OCI-LY3 (cell line): ENCODE results near the gene LCNL1.

Experiments
- H2AFZ ChIP-seq: fragments of 200-600, 300-600 bp; shearing (Covaris generic); 2 replicates; pipeline ENCODE4 v1.6.0; 2014; ENCODE audit warnings: antibody characterized with exemption, low read depth, low read length
- H3K27ac ChIP-seq: fragments of 200-600, 300-600 bp; sonication (generic); 2 replicates; pipeline ENCODE4 v1.5.1; 2014; ENCODE audit warnings: mild to moderate bottlenecking, low read length, moderate library complexity, mixed read lengths
- H3K27me3 ChIP-seq: fragments of 200-600, 300-600 bp; sonication (generic); 2 replicates; pipeline ENCODE4 v1.6.1; 2014; ENCODE audit warnings: low read depth, low read length, mixed read lengths
- H3K36me3 ChIP-seq: fragments of 200-600, 300-600 bp; sonication (generic); replicated peaks from 2 replicates; pipeline ENCODE3; 2014; ENCODE audit warnings: low read depth, low read length, mixed read lengths
- H3K4me1 ChIP-seq: fragments of 300-600, 200-600 bp; sonication (generic); 2 replicates; pipeline ENCODE4 v1.6.1; 2014; ENCODE audit warnings: low read length, mixed read lengths
- H3K4me2 ChIP-seq: fragments of 200-600, 300-600 bp; sonication (generic); 2 replicates; pipeline ENCODE4 v1.6.1; 2014; ENCODE audit warnings: low read length, mixed read lengths
- H3K4me3 ChIP-seq: fragments of 300-600, 200-600 bp; sonication (generic); 2 replicates; pipeline ENCODE4 v1.5.1; 2014; ENCODE audit warnings: antibody characterized with exemption, mild to moderate bottlenecking, low read length, moderate library complexity
- H3K79me2 ChIP-seq: fragments of 300-600, 200-600 bp; shearing (Covaris generic); 2 replicates; pipeline ENCODE4 v1.6.1; 2014; ENCODE audit warnings: mild to moderate bottlenecking, low read length, mixed read lengths
- H3K9ac ChIP-seq: fragments of 300-600, 200-600 bp; shearing (Covaris generic); 2 replicates; pipeline ENCODE4 v1.6.0; 2014; ENCODE audit warnings: mild to moderate bottlenecking, low read length, moderate library complexity
- H3K9me3 ChIP-seq: fragments of 200-600, 300-600 bp; shearing (Covaris generic); 2 replicates; pipeline ENCODE4 v1.6.1; 2014; ENCODE audit warnings: low read length, mixed read lengths; ENCODE audit not compliant: insufficient read depth
- H4K20me1 ChIP-seq: fragments of 200-600, 300-600 bp; sonication (generic); 2 replicates; pipeline ENCODE4 v1.6.1; 2016; ENCODE audit warnings: low read length, mixed read lengths; ENCODE audit not compliant: insufficient read depth
- CTCF ChIP-seq: fragments of 200-600, 300-600 bp; sonication (generic); IDR thresholded peaks from 2 replicates; pipeline ENCODE4 v1.5.1; 2014; ENCODE audit warnings: antibody characterized with exemption, low read length, low read depth
- EZH2phosphoT487 ChIP-seq: fragments of 200-600 bp; shearing (Covaris generic); IDR thresholded peaks from 2 replicates; pipeline ENCODE4 v1.6.1; 2018; ENCODE audit warnings: antibody characterized with exemption, mixed run types, low read depth

The LCNL1 gene

GRCh38 chr9:137009938-137010732 lies 27.3 kb downstream of the LCNL1 start:
- Histone ChIP-seq H4K20me1 (no peaks in the 10 kb centered on the region), H2AFZ (no peak overlapping the region), H3K36me3 (no peaks in the 10 kb centered on the region), H3K27me3 (no peaks in the 10 kb centered on the region), H3K9ac (no peak overlapping the region), H3K4me3 (no peak overlapping the region), H3K27ac (no peak overlapping the region), H3K79me2 (no peaks in the 10 kb centered on the region), H3K4me1 (no peaks in the 10 kb centered on the region), H3K9me3 (no peaks in the 10 kb centered on the region), H3K4me2 (no peak overlapping the region)
- no peak for TF ChIP-seq CTCF
- TF ChIP-seq EZH2phosphoT487, result no peak

- Histone ChIP-seq H3K4me2 (no peak overlapping the region), H3K9ac (no peak overlapping the region), H3K4me1 (no peaks in the 10 kb centered on the region), H3K27ac (no peak overlapping the region), H3K79me2 (no peaks in the 10 kb centered on the region), H4K20me1 (no peaks in the 10 kb centered on the region), H2AFZ (no peak overlapping the region), H3K4me3 (no peak overlapping the region), H3K36me3 (no peaks in the 10 kb centered on the region), H3K9me3 (no peaks in the 10 kb centered on the region), H3K27me3 (no peaks in the 10 kb centered on the region)
- no peak for TF ChIP-seq CTCF
- no peak for TF ChIP-seq EZH2phosphoT487
Measured at GRCh38 chr9:137011156-137011555, 28.4 kb downstream of the LCNL1 start.

GRCh38 chr9:137011907-137012675 lies 29.3 kb downstream of the LCNL1 start:
- H3K4me2 ChIP-seq, result no peak overlapping the region

More at GRCh38 chr9:137011907-137012675, 29.3 kb downstream of the LCNL1 start:
- Histone ChIP-seq H4K20me1 (no peaks in the 10 kb centered on the region), H2AFZ (no peak overlapping the region), H3K4me1 (no peaks in the 10 kb centered on the region), H3K9ac (no peak overlapping the region), H3K79me2 (no peaks in the 10 kb centered on the region), H3K36me3 (no peaks in the 10 kb centered on the region), H3K27ac (no peak overlapping the region), H3K9me3 (no peaks in the 10 kb centered on the region), H3K27me3 (no peaks in the 10 kb centered on the region), H3K4me3 (no peak overlapping the region)
- TF ChIP-seq CTCF (no peak), EZH2phosphoT487 (no peak)
